GM21381 (cell line): ENCODE results near the gene ACVRL1.

Experiments
- ATAC-seq: cut with Tn5 transposase; IDR thresholded peaks from one replicate; pipeline ENCODE4 v1.9.1; 2021; ENCODE audit warnings: mild to moderate bottlenecking, moderate library complexity; ENCODE audit not compliant: unreplicated experiment

ACVRL1 gene

DNA sequence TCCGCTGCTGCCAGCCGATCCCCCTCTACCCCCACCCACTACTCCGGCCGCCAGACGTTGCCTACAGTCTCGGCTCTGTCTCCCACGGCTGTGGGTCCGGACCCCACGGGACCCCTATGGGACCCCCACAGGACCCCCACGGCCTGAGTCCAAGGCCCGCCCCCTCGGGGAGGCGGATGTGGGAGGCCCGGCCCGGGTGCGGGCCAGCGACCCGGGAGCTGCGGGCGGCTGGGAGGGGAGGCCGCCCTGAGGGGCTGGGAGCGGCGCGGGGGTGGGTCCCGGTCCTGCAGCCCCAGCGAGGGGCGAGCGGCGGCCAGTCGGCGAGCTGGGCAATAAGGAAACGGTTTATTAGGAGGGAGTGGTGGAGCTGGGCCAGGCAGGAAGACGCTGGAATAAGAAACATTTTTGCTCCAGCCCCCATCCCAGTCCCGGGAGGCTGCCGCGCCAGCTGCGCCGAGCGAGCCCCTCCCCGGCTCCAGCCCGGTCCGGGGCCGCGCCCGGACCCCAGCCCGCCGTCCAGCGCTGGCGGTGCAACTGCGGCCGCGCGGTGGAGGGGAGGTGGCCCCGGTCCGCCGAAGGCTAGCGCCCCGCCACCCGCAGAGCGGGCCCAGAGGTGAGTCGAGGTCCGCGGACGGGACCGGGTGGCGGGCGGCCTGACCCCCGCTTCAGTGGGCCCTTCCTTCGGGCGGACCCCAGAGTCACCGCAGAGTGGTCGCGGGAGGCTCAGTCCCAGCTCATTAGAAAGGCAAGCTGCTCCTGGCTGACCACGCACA, at the start of gene ACVRL1:
Gene ACVRL1 (plus strand): TSS at position 422 of the 773 bp plus-strand sequence. CDS start 4,971 bp downstream, outside the sequence.
- no peak for ATAC-seq

DNA sequence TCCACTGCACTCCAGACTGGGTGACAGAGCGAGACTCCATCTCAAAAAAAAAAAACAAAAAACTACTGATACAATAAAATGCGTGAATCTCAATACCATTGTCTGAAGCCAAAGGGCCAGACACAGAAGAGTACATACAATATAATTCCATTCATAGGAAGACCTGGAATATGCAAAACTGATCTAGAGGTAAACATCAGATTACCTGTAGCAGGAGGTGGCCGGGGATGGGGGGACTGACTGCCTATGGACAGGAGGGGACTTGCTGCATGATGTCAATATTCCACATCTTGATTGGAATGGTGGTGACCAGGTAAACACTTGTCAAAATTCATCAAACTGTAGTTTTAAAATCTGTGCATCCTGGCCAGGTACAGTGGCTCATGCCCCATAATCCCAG, 46.3 kb upstream of the ACVRL1 start:
- no peak for ATAC-seq

DNA sequence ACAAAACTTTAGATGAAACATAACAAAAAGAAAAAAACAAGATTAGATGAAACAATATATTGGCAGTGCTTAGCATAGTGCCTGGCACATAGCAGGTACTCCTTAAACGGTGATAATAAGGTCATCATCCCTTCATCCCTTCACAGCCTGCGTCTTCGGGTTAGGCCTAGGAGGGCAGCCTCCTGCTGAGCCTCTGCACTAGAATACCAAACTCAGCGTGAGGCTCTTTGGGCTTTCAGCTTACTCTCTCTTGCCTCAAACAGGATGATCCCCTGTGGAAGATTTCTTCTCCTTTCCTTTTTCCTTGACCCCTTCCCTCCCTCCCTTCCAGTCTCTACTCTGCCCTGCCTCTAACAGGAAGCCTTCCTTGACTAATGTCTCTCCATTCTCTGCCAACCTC, 44.4 kb upstream of the ACVRL1 start:
- no peak for ATAC-seq

DNA sequence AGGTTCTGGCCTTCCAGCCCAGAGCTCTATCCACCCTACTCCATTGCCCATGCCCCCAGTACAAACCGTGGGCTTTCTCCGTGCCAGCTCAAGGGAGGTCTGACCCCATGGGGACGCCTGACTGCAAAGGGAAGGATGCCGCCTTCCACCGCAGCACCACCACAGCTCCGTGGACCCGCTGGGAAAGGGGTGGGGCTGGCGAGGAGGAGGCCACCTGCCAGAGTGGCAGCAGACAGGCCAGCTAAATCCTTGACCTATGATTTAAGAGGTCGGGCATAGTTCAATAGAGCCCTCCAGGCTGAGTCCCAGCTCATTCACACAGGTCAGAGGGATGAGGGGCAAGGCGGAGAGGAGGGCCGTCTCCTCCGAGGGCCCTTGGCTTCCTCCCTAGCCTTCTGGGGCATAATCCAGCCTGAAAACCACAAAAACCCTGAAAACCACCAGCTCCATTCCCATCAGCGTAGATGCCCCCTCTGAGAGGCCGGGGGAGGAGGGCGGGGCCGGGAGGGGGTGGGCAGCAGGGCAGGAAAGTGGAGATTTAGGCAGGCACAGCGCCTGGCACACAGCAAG, 43.9 kb upstream of the ACVRL1 start:
- ATAC-seq: no peak

DNA sequence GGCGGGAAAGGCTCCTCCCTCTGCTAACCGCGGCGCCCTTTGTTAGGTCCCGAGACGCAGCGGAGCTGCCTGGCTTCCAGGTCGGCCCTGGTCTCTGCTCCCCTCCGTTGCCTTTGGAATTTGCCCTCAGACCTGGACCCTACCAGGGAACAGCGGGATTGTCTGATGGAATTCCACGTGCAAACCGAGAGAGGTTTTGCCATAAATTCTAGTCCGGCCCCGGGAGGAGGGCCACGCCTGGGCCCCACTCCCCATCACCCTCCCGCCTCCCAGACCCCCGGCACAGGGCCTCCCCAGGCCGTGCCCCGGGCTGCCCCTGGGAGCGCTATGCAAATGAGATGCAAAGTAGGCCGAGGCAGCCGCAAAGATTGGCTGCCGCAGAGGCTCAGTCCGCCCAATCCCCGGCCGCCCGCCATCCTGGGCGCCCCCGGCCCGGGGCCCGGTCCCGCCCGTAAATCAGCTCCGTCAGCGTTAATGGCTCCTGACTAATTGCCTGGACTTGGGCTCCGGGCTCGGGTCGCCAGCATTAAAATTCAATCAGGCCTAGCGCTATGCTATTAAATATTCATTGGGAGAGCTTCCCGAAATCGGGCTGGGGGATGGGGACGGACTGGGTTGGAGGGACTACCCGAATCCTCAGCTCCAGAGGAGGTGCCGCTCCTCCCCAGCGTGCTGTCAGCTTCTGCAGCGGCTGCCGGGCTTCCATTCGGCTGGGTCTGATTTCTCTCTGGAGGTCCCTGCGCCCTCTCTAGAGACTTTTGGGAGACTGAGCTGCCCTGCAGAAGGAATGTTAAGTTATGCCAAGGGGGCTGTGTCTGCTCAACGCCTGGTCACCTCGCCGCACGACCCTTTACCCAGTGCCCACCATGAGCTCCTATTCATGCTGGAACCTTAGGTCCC, 43.1 kb upstream of the ACVRL1 start:
- no peak for ATAC-seq

DNA sequence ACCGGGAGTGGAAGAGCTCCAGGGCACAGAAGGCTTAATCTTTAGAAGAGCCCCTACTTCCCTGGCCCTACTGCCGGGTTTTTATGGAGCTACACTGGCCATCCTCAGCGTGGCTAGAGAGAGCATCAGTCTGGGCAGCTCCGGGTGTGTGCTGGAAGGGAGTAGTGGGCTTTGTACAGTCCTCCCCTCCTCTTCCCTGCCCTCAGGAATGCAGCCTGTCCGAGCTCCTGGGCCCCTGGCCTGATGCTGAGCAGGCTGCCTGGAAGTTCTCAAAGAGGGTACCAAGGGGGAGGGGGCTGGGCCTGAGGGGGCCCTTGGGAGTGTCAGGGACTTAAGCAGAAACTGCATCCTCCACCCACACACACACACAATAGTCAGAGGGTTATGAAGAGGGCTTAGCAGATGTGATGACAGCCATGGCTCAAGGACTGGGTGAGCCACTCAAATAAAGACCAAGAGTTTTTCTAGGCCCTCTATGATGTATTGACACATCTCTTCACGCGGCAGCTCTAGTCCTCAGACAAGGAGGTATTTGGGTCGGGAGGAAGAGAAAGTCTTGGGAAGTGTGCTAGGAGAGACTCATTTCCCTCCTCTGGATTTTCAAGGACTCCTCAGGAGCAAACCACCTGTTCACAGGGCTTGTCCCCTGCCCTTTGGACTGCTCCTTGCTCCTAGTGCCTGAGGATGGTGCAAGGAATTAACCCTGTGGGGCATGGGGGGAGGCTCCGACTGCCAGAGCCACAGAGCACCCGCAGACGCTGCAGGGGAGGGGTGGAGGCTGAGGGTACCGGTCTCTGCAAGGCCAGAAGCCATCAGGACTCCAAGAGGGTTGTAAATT, 42.3 kb upstream of the ACVRL1 start:
- no peak for ATAC-seq

DNA sequence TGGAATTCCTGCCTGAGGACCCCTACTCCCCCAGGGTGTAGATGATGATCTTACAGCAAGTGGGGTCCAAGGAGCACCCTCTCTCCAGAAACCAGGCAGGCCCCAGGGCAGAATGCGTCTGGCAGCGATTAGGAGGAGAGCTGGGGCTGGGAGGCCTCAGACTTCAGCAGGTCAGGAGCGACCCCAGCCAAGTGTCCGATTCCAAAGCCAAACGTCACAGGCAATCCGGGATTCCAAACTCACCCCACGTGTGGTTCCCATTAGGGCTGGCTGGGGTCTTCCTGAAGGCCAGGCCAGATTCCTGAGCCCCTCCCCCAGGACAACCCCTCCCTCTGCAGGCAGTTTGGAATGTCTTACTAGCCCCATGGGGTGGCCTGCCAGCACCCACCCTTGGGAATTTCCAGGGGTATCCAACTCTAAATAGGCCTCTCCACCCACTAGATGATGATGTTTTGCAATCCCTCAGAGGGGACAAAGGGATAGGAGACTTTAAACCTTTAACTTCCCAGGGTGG, 41.5 kb upstream of the ACVRL1 start:
- ATAC-seq: no peak

DNA sequence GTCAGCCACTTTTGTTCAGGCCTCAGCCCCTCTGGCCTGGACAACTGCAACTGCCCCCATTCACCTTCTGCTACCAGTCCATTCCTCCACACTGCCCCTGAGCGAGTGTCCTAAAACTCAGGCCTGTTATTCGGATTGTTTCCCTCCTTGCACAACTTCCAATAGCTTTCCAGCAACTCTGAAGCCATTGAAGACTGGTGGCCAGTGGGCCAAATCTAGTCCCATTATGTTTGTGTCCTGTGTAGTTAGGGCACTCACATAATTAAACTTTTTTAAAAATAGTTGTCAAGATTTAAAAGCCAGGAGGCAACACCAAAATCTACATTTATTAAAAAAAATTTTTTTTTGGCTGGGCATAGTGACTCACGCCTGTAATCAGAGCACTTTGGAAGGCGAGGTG, 41.0 kb upstream of the ACVRL1 start:
- ATAC-seq: no peak

DNA sequence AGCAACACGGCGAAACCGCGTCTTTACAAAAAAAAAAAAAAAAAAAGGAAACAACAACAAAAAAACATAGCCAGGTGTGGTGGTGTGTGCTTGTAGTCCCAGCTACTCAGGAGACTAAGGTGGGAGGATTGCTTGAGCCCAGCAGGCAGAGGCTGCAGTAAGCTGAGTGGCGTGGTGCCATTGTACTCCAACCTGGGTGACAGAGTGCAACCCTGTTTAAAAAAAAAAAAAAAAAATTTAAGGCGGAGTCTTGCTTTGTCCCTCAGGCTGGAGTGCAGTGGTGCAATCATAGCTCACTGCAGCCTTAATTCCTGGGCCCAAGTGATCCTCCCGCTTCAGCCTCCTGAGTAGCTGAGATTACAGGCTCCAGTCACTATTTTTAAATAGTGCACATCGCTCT, 40.5 kb upstream of the ACVRL1 start:
- ATAC-seq: no peak

DNA sequence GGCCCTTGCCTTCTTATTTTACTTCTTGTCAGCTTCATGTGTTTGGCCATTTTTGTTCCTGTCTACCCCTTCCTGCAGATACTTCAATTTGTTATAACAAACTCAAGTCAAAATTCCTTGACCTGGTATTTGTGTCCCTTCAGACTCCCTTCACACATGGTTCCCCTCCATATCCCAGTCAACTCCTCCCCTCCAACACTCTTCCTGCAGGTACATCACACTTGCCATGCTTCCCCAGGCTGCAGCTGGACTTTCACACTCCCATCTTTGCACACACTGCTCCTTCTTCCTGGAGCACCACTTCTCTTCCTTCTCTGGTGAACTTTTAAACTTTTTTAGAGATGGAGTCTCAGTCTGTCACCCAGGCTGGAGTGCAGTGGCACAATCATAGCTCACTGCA, 39.9 kb upstream of the ACVRL1 start:
- ATAC-seq: no peak

DNA sequence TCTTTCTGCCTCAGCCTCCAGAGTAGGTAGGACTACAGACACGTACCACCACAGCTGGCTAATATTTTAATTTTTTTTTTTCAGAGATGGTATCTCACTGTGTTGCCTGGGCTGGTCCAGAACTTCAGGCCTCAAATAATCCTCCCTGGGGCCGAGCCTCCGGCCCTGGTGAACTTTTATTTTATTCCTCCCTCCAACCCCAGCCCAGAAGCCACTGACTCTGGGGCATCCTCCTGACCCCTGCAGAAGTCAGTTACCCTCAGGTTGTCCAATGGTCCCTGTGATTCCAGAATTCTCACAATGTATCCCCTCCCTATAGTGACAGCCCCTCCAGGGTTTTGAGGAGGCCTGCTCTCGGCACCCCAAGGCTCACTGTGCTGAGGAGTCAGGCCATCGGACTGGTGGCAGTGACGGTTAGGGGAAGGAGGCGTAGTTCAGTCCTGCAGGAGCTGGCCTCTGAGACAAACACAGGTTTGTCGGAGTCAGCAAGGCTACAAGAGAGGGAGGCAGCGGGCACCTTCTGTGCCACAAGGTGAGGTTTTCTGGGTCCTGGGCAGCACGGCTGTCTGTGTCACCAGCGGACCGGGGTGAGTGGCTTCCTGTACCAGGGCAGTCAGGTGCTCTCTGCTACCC, 39.4 kb upstream of the ACVRL1 start:
- no peak for ATAC-seq

DNA sequence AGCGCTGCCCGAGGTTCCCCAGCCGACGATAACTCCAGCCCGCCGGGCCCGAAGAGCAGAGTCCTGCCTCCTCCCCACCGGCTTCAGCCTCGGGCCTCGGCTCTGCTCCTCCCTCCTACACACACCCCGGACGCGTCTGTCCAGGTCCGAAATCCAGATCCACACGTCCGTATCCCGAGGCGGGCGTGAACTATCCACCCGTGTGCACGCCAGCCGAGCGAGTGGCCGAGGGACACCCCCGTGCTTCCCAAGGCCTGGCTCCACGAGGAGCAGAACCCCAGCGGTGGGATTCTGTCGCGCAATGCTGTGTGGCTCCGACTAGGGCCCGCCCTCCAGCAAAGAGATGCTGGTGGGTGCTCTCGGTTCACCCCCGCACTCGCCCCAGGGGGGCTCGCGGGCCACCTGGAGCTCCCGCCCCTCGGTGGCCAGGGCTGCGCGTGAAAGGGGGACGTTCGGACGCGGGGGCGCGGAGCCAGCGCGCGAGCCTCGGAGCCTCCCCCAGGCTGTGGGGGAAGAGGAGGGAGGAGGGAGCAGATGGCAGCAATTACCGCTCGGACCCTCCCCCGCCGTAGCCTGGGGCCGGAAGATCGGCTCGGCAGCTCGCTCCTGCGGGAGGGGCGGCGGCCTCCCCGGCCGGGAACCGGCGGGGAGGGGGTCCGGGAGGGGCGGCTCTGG, 38.3 kb upstream of the ACVRL1 start:
- ATAC-seq: no peak

DNA sequence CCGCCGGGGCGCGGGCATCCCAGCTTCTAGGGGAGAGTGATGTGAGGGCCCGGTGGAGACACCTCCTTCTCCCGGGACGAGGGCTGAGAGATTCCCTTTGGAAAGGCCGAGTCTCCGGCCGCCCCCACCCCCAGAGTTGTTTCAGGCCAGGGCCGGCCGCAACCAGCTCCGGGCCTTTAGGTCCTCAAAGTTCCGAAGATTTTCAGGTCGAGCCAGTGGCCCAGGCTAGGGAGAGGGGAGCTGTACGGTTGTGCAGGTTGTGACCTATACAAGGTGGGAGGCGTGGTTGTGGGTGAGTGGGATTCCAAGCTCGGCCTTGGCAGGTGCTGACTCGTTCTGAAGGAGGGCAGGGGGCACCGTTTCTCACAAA, 37.8 kb upstream of the ACVRL1 start:
- no peak for ATAC-seq

DNA sequence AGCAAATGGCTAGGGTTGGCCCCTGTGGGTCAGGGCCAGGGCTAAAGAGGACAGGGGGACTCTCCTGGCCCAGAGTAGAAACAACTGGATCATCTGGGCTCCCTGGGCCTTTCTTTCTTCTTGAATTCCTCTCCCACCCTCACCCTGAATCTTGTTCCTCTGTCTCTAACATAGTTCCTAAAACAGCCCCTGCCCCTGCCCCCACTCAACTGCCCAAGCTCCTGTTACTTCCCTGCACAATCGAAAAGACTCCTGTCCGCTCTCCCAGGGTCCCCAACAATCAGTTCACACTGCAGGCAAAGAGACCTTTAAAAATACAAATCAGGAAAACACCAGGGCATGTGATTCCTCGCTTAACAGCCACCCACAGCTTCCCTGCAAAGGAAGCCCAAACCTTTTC, 37.4 kb upstream of the ACVRL1 start:
- ATAC-seq: no peak

DNA sequence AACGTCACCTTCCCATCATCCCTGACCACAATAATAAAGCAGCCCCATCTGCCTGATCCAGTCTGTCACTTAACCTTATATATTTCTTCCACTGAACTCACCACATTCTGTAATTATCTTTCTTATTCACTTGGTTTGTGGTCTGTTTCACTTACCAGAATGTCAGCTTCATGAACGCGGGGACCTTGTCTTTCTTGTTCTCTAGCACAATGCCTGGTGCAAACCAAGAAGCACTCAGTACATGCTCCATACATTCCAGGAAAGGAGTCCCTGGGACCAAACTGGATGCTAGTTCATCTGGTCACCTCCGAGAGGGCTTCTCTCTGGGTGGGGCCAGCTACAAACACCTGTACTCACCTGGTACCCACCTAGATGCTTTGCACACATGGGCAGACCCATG, 36.8 kb upstream of the ACVRL1 start:
- ATAC-seq: no peak

DNA sequence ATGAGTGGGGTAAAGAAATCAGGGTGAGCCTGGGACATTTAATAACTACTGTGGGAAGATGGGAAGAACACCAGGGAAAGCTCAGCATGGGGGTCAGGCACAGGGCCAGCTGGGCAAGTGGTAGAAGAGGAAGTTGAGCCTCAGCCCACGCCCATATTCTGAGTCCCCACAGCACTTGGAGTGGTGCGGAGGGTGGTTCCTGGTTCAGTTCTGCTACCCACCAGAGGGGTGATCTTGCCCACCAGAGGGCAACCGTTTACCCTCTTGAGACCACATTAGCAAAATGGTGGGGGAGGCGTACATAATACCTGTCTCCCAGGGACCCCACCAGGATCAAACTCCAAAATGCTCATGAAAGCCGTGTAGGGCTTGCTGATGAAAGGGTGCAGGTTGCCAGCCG, 36.2 kb upstream of the ACVRL1 start:
- ATAC-seq: no peak

DNA sequence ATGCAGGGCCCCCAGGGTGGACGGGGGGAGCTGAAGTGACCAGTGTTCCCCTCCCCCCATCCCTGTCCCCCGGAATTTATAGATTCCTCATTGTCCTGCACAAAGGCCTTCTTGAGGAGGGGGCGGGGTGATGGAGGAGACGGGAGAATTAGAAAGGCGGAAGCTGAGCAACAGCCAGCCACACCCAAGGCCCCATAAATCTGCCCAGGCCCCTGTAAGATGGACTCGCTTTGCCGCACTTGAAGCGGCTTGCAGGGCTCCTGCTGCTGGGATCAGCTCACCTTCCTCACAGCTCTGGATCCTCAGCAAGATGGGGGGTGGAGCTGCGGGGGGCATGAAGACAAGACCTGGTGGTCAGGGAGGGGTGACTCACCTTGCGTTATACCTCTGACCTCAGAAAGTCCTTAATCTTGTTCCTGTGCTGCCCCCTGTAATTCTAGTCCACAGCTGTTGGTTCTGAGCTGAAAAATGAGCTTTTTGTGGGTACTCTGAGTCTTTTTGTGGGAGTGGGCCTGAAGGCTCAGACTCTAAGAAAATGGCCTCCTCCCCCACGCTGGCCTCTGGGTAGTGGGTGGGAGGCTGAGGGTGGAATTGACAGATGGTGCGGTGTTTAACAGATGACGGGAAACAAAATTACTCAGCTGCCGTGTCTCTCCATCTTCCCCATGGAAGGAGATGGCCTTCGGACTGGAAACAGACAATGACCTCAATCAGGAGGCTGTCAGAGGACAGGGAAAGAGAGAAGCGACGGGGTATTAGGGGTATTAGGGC, 35.2 kb upstream of the ACVRL1 start:
- ATAC-seq: no peak

DNA sequence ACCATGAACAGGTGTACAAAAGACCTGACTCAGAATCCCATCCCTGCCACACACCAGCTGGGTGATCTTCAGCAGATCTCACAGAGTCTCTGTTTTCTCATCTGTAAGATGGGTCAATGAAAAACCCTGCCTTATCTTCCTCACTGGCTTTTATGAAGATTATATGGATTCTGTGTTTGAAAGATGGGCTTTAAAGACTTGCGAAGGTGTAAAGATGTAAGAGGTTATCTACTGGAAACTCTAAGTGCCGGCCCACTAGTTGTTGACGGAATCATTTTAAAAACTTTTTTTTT, 34.7 kb upstream of the ACVRL1 start:
- ATAC-seq: no peak
